Colonic mucosa (tissue), 4 donors: ENCODE data around the gene CLC. TPM values are rescaled to one million over a fixed set of nuclear protein-coding genes. Genes with fewer than 3 reads are reported as not detected.

Experiments used
- DNase-seq: peaks from one replicate; pipeline ENCODE4 v3.0.0-alpha.2; 2020
- H3K27ac ChIP-seq: fragments of 200-600 bp; one replicate; pipeline ENCODE4 v1.8.0; 2021
- H3K27me3 ChIP-seq: fragments of 200-600 bp; one replicate; pipeline ENCODE4 v1.8.0; 2021
- H3K36me3 ChIP-seq: fragments of 200-600 bp; one replicate; pipeline ENCODE4 v1.8.0; 2021
- H3K4me1 ChIP-seq: fragments of 200-600 bp; one replicate; pipeline ENCODE4 v1.8.0; 2021; ENCODE audit warnings: mild to moderate bottlenecking
- H3K4me3 ChIP-seq: fragments of 200-600 bp; one replicate; pipeline ENCODE4 v1.8.0; 2021
- H3K9ac ChIP-seq, 2 donors: one replicate each; pipeline ENCODE4 v1.7.0; 2013; ENCODE audit warnings: control low read depth in 2 of 2, low read depth in 2 of 2, low read length in 2 of 2
- H3K9me3 ChIP-seq: fragments of 200-600 bp; one replicate; pipeline ENCODE4 v1.8.0; 2021
- CTCF ChIP-seq: fragments of 200-600 bp; IDR thresholded peaks from one replicate; pipeline ENCODE4 v1.8.0; 2022; ENCODE audit warnings: antibody characterized with exemption, mild to moderate bottlenecking
- intact Hi-C: fragments of 100-400 bp; cut with DNase I; formaldehyde crosslinking; loops from one replicate; pipeline ENCODE4 v1.14.1; 2022
- total RNA-seq, 2 donors: library from RNA; stranded (reverse); fragmentation: NEBNext Ultra II Directional in 1 of 2; extraction: Animal tissue kit (Norgen Biotek cat#: 25700) in 1 of 2; gene quantifications; one replicate each; pipeline ENCODE4 v1.2.1, GENCODE V29; 2021
- donor health status: healthy.
- donor health status: DM: no; HTN: no; CAD: no.
- donor health status: DM: no; HTN: no; CAD: no.

Gene CLC
- total RNA-seq, 2 donors from 2014 or later = 0.56 TPM; not detected in 1

GRCh38 chr19:39740395-39740794, 2.6 kb upstream of the CLC start:
- Histone ChIP-seq H3K36me3 (no peaks in the 10 kb centered on the region), H3K4me3 (no peak overlapping the region), H3K4me1 (no peaks in the 10 kb centered on the region), H3K9me3 (no peaks in the 10 kb centered on the region), H3K9ac (no peak overlapping the region), H3K27ac (no peak overlapping the region), H3K27me3 (no peaks in the 10 kb centered on the region)
- no peak for DNase-seq
- TF ChIP-seq CTCF = no peak
- intact Hi-C loops = no loop called here

- Histone ChIP-seq H3K27me3 (no peaks in the 10 kb centered on the region), H3K9ac (no peak overlapping the region), H3K36me3 (no peaks in the 10 kb centered on the region), H3K4me1 (no peaks in the 10 kb centered on the region), H3K27ac (no peak overlapping the region), H3K9me3 (no peaks in the 10 kb centered on the region), H3K4me3 (no peak overlapping the region)
- intact Hi-C loops = no loop called here
- DNase-seq = no peak
- no peak for TF ChIP-seq CTCF
Observed at GRCh38 chr19:39738814-39739213, 985 bp upstream of the CLC start.

GRCh38 chr19:39737351-39737750, 478 bp downstream of the CLC start:
- no peak for DNase-seq
- H3K4me1 ChIP-seq = no peaks in the 10 kb centered on the region
- H3K4me3 ChIP-seq = no peak overlapping the region
- H3K9me3 ChIP-seq = no peaks in the 10 kb centered on the region
- intact Hi-C loops = no loop called here
- no peak for TF ChIP-seq CTCF
- no peaks in the 10 kb centered on the region for H3K27me3 ChIP-seq
- H3K27ac ChIP-seq = no peak overlapping the region
- H3K9ac ChIP-seq = no peak overlapping the region
- no peaks in the 10 kb centered on the region for H3K36me3 ChIP-seq

- H3K9ac ChIP-seq = no peak overlapping the region
- intact Hi-C loops = no loop called here
- H3K9me3 ChIP-seq = no peaks in the 10 kb centered on the region
- TF ChIP-seq CTCF = no peak
- no peak overlapping the region for H3K27ac ChIP-seq
- no peaks in the 10 kb centered on the region for H3K4me1 ChIP-seq
- H3K4me3 ChIP-seq = no peak overlapping the region
- DNase-seq = no peak
- no peaks in the 10 kb centered on the region for H3K27me3 ChIP-seq
- H3K36me3 ChIP-seq = no peaks in the 10 kb centered on the region
Observed at GRCh38 chr19:39736088-39736487, 1.7 kb downstream of the CLC start.

GRCh38 chr19:39735688-39736087, 2.1 kb downstream of the CLC start:
- H3K36me3 ChIP-seq = no peaks in the 10 kb centered on the region
- no peaks in the 10 kb centered on the region for H3K9me3 ChIP-seq
- H3K27ac ChIP-seq = no peak overlapping the region
- intact Hi-C loops = no loop called here
- H3K4me3 ChIP-seq = no peak overlapping the region
- no peak for TF ChIP-seq CTCF
- DNase-seq = no peak
- H3K9ac ChIP-seq = no peak overlapping the region
- no peaks in the 10 kb centered on the region for H3K27me3 ChIP-seq
- H3K4me1 ChIP-seq = no peaks in the 10 kb centered on the region

- no peak for DNase-seq
- H3K27me3 ChIP-seq = no peaks in the 10 kb centered on the region
- no peak overlapping the region for H3K4me3 ChIP-seq
- no peaks in the 10 kb centered on the region for H3K36me3 ChIP-seq
- H3K9me3 ChIP-seq = no peaks in the 10 kb centered on the region
- H3K4me1 ChIP-seq = no peaks in the 10 kb centered on the region
- H3K9ac ChIP-seq = no peak overlapping the region
- H3K27ac ChIP-seq = no peak overlapping the region
- no peak for TF ChIP-seq CTCF
- intact Hi-C loops = no loop called here
Observed at GRCh38 chr19:39733841-39734240, 4.0 kb downstream of the CLC start.
